Body of pancreas (tissue), 4 donors: ENCODE data around the gene TMCO6. TPM values are rescaled to one million over a fixed set of nuclear protein-coding genes. Genes with fewer than 3 reads are reported as not detected.

Source experiments
- ATAC-seq: fragments of 150-250 bp; one replicate; pipeline ENCODE4 v1.9.1; 2016
- DNase-seq, 4 donors: peaks; one replicate each; pipeline ENCODE4 v3.0.0-alpha.2; 2019
- H3K27ac ChIP-seq, 4 donors: fragments of 200-600 bp; sonication (generic); 1 replicate in 3 of 4; 2 replicates in 1 of 4; pipeline versions ENCODE4 v1.5.1 to v1.6.1; 2016 to 2019; ENCODE audit warnings: mild to moderate bottlenecking in 1 of 4, mixed read lengths in 1 of 4, moderate library complexity in 1 of 4
- H3K27me3 ChIP-seq, 2 donors: fragments of 200-600 bp; sonication (generic); one replicate each; pipeline ENCODE4 v1.6.0; 2016; ENCODE audit warnings: mild to moderate bottlenecking in 1 of 2
- H3K36me3 ChIP-seq, 2 donors: fragments of 200-600 bp; sonication (generic); replicated peaks in 1 of 2; 2 replicates each; pipeline ENCODE4 v1.5.1; 2016; ENCODE audit warnings: low read depth in 2 of 2; ENCODE audit not compliant: insufficient read depth in 1 of 2
- H3K4me1 ChIP-seq: fragments of 200-600 bp; sonication (generic); one replicate; pipeline ENCODE4 v1.6.0; 2016
- H3K4me3 ChIP-seq, 2 donors: fragments of 200-600 bp; sonication (generic); 1 replicate in 1 of 2; 2 replicates in 1 of 2; pipeline ENCODE4 v1.5.1; 2016 to 2019
- H3K9me3 ChIP-seq, 3 donors: fragments of 200-600 bp; sonication (generic); 1 replicate in 2 of 3; 2 replicates in 1 of 3; pipeline ENCODE4 v1.5.1; 2016
- POLR2A ChIP-seq, 3 donors: fragments of 450-650 bp; IDR thresholded peaks; one replicate each; pipeline ENCODE4 v1.6.1; 2016; ENCODE audit warnings: antibody characterized with exemption in 3 of 3, mild to moderate bottlenecking in 2 of 3
- WGBS, 2 donors: methylation state at CpG; one replicate each; pipeline ENCODE4 v1.1.5; 2017; 5-methylcytosine and 5-hydroxymethylcytosine counted together
- intact Hi-C: fragments of 100-400 bp; cut with DNase I; formaldehyde crosslinking; loops from one replicate; pipeline ENCODE4 v1.15.1; 2023
- total RNA-seq, 2 donors: library from RNA; depleted of rRNA; stranded (reverse); fragments of >200 nt; gene quantifications; one replicate each; pipeline ENCODE4 v1.1.0, GENCODE V29; 2016
- TF ChIP-seq, protein P1 (sequence below), 7 experiments: fragments of 450-650 bp in 4 of 7; fragments of 200-600 bp in 3 of 7; sonication (generic) in 3 of 7; IDR thresholded peaks; one replicate each; pipeline ENCODE4 v1.5.1; 2016 to 2019; ENCODE audit warnings: antibody characterized with exemption in 7 of 7

The TMCO6 gene
- total RNA-seq, 2 donors from 2014 or later: 14.5 to 58.7 TPM

DNA sequence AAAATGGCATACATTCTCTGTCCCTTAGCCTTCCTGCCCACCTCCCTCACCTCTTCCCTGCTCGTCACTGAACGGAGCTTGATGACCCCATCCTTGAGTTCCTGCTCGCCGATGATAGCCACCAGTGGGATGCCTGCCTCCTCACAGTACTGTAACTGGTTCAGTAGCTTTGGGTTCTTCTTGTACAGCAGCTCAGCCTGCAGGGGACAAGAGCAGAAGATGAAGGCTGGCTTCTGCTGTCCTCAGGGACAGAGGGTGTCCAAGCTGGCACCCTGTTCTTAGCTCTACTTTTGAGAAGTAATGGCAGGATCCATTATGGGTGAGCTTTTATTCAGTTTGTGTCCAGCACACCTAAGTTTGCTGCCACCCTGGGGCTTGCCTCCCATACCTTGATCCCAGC is 35.4 kb downstream of the TMCO6 start:
- intact Hi-C loops: no loop called here
- 92 to 94% methylated on average over 4 of the region's 4 CpGs for WGBS, 2 donors
- Histone ChIP-seq H3K27ac (no peak overlapping the region), H3K4me1 (no peaks in the 10 kb centered on the region), H3K9me3 (no peaks in the 10 kb centered on the region), H3K27me3 (no peaks in the 10 kb centered on the region), H3K36me3 (peaks cover 0 to 29% of the 10 kb centered on the region in 2 donors), H3K4me3 (no peak overlapping the region)
- ATAC-seq (no peak), DNase-seq (no peak)
- TF ChIP-seq, protein P1, sequence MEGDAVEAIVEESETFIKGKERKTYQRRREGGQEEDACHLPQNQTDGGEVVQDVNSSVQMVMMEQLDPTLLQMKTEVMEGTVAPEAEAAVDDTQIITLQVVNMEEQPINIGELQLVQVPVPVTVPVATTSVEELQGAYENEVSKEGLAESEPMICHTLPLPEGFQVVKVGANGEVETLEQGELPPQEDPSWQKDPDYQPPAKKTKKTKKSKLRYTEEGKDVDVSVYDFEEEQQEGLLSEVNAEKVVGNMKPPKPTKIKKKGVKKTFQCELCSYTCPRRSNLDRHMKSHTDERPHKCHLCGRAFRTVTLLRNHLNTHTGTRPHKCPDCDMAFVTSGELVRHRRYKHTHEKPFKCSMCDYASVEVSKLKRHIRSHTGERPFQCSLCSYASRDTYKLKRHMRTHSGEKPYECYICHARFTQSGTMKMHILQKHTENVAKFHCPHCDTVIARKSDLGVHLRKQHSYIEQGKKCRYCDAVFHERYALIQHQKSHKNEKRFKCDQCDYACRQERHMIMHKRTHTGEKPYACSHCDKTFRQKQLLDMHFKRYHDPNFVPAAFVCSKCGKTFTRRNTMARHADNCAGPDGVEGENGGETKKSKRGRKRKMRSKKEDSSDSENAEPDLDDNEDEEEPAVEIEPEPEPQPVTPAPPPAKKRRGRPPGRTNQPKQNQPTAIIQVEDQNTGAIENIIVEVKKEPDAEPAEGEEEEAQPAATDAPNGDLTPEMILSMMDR (IDR thresholded peaks at IDR 0.05): no peak
- no peak for TF ChIP-seq POLR2A (IDR thresholded peaks at IDR 0.05)

DNA sequence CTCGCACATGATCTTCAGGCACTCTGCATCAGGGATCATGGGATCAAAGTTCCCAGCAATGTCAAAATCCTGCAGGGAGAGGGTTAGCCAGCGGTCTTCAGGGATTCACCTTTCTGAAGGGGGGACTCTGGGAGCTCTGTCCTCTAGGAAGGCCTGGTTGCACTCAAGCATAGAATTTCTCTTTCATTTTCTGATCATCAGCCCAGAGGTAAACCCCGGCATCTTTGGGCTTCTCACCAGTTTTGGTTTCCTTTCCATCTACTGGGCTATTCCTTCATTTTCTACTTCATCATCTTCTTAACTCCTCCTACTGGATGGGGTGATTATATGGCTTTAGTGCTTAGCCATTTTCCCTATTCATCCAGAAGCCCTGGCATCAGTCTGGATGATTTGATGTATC is 38.7 kb downstream of the TMCO6 start:
- peaks cover 0 to 31% of the 10 kb centered on the region in 2 donors for H3K36me3 ChIP-seq
- 94 to 97% methylated on average over 2 to 3 of the region's 3 CpGs for WGBS, 2 donors
- intact Hi-C loops: no loop called here

DNA sequence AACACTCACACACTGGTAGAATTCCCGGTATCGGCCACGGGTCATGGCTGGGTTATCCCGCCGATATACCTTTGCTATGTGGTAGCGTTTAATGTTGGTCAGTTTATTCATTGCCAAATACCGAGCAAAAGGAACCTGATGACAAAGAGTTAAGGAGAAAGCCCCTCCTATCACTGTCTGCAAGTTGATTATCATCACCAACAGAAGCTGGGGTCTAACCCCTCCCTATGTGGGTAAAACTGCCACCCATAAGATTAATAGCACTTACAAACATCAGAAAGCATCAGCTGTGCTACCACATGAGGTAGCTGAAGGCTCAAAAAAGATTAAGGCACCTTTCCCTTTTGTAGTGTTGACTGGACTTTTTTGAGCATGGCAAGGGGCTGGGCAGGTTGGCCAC is 39.7 kb downstream of the TMCO6 start:
- 98 to 100% methylated on average over 7 of the region's 7 CpGs for WGBS, 2 donors
- Histone ChIP-seq H3K27ac (no peak overlapping the region), H3K36me3 (peaks cover 0 to 31% of the 10 kb centered on the region in 2 donors), H3K4me1 (no peaks in the 10 kb centered on the region), H3K9me3 (no peaks in the 10 kb centered on the region), H3K27me3 (no peaks in the 10 kb centered on the region), H3K4me3 (no peak overlapping the region)
- ATAC-seq (no peak), DNase-seq (no peak)
- TF ChIP-seq, protein P1 (IDR thresholded peaks at IDR 0.05): no peak
- TF ChIP-seq POLR2A (IDR thresholded peaks at IDR 0.05): no peak
- intact Hi-C loops: no loop called here

More for the DNA sequence above, 38.7 kb downstream of the TMCO6 start:
- no peak overlapping the region for H3K4me3 ChIP-seq
- no peak overlapping the region for H3K27ac ChIP-seq
- no peak for DNase-seq
- TF ChIP-seq, protein P1 (IDR thresholded peaks at IDR 0.05): no peak
- TF ChIP-seq POLR2A (IDR thresholded peaks at IDR 0.05): no peak
- no peaks in the 10 kb centered on the region for H3K4me1 ChIP-seq
- no peaks in the 10 kb centered on the region for H3K27me3 ChIP-seq
- no peak for ATAC-seq
- H3K9me3 ChIP-seq: no peaks in the 10 kb centered on the region

DNA sequence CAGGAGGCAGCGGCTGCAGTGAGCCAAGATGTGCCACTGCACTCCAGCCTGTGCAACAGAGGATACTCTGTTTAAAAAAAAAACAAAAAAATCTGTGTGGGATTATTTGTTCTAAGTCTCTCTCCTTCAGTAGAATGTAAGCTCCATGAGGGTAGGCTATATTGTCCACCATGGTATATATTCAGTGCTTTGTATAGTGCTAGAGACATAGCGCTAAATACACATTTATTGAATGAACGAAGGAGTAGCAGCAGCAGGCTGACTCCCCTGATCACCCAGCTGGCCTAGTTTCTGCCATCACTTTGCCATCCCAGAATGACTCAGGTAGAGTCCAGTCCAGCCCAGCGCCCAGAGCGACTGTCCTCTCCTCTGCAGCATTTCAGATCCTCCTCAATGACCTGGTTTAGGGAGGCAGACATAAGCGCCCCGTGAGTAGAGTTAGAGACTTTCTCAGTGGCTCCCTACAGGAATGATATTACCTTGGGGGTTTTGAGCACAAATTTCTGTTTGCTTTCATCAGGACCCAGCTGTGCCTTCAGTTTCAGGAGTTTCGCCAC is 51.2 kb downstream of the TMCO6 start:
- no peaks in the 10 kb centered on the region for H3K9me3 ChIP-seq
- peaks cover 0 to 10% of the 10 kb centered on the region in 2 donors for H3K36me3 ChIP-seq
- no peaks in the 10 kb centered on the region for H3K27me3 ChIP-seq
- TF ChIP-seq POLR2A (IDR thresholded peaks at IDR 0.05): no peak
- TF ChIP-seq, protein P1 (IDR thresholded peaks at IDR 0.05): no peak
- H3K4me3 ChIP-seq: peak overlapping the region; percentile 49 to 60
- 44 to 68% methylated on average over 4 to 8 of the region's 8 CpGs for WGBS, 2 donors
- ATAC-seq: no peak
- peaks cover 26% of the 10 kb centered on the region for H3K4me1 ChIP-seq
- no peak for DNase-seq
- intact Hi-C loops: no loop called here
- peak overlapping the region in 3 of 4 donors; percentile 43 to 91 (median 86) for H3K27ac ChIP-seq
